GM21717 (cell line): ENCODE data around the gene JARID2.

ENCODE experiments used
- ATAC-seq: cut with Tn5 transposase; IDR thresholded peaks from one replicate; pipeline ENCODE4 v1.9.1; 2021; ENCODE audit warnings: mild to moderate bottlenecking, moderate library complexity; ENCODE audit not compliant: unreplicated experiment

The JARID2 gene

DNA sequence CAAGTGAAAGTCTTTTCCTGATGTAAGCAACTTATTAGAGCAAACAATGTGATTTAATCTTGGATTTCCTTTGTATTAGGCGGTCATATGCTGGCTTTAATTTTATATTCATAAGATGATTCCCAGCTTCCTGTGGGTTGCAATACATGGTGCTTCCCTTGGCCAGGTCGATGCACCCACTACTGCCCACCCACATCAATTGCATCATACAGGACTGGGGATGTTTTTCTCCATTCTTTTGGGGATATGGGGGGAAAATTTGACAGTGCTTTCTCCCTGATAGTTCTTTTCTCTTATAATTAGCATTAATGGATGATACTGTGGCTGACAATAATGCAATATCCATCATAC is 187.6 kb downstream of the JARID2 start:
- no peak for ATAC-seq

DNA sequence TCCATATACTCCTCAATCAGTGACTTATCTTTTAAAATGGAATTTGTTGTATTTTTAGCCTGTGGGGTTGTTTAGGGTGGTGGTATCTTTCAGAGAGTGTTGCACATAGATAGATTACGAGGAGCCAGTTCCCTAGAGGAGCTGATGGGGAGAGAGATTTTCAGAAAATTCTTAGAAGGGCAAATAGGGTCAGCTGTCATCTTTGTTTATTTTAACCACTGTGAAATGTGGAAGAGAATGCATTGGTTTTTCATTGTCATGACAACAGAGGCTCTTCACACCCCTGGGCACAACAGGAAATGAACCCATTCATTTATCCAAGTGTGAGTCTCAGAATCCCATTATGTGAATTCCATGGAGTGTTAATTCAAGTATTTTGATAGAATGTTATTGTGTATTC is 188.4 kb downstream of the JARID2 start:
- no peak for ATAC-seq

DNA sequence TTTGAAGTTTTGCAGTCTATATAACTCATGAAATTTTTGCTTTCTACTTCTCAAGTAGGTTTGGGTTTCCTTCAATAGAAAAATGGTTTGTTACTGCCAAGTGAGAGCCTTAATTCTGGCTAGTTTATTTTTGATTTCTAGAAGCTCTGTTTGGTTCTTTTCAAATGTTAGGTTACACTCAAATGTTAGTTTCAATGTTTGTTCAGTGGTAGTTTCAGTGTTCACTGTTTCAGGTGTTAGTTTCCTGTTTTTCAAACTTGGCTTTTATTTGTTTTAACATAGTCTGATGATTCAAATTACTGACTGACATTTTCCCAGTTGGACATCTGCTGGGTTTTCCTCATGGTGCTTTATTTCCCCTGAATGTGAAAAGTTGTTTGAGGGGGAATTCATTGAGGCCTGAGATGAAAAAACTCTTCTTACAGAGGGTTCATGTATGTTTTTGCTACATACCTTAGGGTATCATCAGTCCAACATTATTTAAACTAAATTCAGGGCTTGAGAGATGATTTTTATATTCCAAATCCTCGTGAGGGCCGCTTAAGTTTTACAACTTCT is 189.0 kb downstream of the JARID2 start:
- ATAC-seq: no peak

DNA sequence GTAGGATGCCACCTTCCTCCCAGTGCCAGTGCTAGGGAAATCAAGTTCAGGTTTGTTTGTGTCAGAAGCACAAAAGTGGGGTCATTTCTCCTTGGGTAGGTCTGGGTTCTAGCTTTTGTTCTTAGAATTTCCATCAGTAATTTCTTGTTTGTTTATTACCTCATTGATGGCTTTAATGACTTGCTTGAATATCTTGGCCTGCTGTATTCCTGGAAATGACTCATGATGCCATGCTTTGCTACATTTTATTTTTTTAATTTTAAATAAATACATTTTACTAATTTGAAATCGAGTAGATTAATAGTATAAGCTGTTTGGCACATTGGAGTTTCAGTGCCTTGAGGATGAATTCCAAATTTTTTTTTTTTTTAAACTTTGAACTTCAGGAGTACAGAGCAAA is 189.6 kb downstream of the JARID2 start:
- no peak for ATAC-seq

DNA sequence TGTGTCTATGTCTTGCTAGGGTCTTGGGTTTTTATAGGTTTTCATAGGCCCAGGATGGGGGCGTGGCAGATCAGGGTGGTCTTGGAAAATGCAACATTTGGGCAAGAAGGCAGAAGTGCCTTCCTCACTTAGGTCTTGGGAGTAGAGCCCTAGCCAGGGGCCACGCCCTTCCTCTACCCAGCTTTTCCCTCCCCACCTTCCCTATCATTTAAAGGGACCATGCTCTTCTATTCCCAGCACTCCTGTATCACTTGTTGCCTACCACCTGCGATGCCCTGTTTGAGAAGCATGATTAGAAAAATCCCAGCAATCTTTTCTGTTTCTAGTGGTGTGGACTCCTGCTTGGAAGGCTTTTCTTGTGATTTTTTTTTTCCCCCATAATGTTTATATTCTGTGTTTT is 190.6 kb downstream of the JARID2 start:
- no peak for ATAC-seq

DNA sequence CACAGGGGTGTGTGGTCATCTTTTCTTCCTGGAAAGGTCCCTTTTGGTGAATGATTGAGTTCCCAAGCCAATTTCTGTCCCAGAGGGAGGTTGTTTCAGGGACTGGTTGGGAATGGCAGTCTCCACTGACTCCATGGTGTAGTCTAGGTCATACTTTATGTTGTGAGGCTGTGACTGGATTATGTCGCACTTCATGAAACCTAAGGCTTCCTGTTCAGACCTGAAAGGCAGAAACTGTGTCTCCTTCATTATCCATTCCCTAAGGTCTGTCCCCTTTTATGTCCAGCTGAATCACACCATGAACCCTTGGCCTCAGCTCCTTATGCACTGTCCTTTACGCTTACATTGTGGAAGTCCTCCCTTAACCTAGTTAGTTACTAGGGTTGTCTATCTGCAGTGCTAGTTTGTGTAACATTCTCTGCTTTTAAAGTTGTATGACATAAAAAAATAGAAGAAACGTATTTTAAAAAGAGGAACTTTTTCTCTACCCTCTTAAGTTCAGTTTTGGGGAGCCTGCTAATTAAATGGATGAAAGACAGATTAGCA is 191.3 kb downstream of the JARID2 start:
- no peak for ATAC-seq

DNA sequence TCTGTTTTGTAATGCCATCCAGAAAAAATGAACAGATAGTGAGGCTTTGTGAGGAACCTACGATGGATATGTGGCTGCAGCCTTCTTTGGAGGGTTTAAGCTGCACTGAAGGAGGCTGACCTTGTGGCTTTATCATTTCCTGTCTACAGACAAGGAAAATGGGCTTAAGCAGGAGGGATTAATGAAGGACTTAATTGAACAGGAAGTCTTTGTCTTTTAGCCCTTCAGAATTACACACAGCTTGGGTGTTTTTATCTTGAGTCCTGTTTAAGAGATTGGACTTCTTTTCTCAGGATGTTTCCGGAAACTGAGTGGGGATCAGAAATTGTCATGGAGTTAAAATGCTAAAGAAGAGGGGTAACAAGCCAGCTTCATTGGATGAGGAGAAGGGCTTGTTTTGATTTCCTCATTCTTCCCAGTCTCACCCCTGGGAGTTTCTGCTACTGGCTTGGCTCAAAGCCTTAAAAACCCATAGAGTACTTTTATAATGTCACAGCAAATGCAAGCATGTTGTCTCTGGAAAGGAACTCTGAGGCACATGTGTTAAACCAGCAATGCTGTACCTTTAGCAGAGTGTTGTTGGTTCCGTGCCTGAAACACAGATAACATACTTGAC is 193.6 kb downstream of the JARID2 start:
- ATAC-seq: no peak

DNA sequence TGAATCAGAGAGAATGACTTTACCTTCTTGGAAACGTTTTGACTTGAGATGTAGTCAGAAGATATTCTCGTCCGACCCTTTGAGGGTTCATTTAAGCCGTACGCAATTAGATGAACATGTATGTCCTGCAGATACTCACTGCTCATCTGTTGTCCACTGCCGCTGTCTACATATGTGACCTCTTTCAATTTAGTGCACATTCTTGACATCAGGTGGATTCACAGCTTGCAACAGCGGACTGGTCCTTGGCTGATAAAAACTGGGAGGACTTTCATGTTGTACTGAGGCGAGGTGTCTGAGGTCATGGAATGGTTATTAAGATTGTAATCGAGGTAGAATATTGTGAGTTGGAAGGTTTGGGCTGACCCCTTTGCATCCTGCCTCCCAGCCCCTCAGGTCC is 194.2 kb downstream of the JARID2 start:
- no peak for ATAC-seq

DNA sequence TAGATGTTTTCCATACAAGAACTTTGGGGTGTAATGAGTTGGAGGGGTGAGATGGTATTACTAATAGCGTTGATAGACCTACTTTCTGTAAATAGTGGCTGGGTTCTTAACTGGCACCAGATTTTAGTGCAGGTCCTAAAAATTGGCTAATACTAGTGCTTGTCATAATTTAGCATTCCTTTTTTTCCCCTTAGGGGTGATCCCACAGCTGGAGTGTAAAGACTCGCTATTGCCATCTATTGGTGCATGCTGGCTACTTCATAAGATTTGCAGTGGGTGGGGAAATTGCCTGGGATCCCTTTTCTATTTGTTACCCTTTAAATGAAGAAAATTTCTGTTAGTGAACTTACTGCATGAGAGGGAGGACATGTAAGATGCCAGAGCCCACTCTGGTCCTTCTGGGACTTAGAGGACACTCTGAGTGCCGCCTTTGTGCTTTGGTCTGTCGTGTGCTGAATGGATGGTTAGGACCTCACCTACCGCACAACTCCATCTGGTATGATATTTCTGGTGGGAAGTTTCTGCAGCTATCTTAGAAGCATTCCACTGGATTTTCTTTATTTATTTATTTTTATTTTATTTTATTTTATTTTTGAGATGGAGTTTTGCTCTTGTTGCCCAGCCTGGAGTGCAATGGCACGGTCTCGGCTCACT is 195.5 kb downstream of the JARID2 start:
- ATAC-seq: no peak

DNA sequence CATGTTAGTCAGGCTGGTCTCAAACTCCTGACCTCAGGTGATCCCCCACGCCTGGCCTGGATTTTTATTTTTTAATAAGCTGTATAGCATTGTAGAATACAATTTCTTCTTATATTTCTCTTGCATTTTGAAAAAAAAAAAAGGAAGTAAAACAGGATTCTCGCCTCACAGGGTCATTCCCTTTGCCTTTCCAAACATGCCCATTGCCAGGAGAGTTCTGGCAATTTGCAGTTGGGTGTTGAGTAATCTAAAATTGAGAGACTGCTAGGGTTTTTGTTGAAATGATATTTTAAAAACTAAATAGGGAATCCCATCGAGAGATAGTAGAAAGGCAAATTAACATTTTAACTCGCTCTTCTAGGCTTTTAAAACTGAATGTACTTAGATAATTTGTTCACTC is 196.1 kb downstream of the JARID2 start:
- ATAC-seq: no peak

DNA sequence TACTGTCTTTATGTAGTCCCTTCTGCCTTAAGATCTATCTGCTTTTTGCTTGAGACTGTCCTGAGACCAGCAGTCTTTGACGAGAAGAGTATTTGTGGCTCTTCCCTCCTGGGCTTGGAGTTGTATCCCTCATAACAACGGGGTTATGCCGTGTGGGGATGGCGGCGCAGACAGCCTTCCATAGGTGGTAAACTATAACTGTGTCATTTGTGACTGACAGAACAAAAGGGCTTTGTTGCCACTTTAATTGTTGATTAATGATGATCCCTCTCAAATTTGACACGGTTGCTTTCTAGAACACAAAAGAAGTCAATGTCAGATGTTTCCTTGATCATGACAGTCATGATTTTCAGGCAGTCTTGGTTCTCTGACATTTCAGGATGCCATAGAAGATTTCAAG is 196.6 kb downstream of the JARID2 start:
- ATAC-seq: no peak

DNA sequence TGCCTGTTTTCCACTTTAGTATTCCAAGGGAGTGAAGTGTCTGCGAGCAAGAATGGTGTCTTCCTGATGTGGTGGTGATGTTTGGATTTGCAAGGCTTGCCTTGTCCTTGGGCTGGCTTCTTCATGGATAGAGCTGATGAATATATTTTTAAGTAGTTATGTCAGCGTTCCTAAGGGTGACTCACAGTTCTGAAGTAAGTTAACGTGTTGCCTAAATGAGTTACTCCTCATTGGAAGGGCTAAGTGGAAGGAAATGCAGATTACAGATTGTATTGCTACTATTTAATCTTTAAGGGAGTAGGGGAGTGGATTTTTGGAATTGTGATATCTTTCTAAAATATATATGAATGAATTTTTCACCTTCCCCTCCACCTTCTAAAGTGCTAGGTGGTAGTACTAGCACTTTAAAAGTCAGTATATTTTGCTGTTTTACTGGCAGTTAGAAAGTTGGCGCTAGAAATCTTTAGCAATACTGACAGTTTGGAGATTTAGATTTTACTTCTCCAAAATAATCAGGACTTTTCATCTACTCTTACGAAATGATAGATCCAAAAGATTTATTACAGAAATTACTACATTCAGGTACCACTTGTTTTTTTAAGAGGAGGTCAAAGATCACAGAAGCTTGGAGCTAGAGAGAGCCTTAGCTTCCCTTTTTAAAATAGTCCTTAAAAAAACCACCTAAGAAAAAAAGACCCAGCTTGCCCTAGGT is 197.4 kb downstream of the JARID2 start:
- no peak for ATAC-seq

DNA sequence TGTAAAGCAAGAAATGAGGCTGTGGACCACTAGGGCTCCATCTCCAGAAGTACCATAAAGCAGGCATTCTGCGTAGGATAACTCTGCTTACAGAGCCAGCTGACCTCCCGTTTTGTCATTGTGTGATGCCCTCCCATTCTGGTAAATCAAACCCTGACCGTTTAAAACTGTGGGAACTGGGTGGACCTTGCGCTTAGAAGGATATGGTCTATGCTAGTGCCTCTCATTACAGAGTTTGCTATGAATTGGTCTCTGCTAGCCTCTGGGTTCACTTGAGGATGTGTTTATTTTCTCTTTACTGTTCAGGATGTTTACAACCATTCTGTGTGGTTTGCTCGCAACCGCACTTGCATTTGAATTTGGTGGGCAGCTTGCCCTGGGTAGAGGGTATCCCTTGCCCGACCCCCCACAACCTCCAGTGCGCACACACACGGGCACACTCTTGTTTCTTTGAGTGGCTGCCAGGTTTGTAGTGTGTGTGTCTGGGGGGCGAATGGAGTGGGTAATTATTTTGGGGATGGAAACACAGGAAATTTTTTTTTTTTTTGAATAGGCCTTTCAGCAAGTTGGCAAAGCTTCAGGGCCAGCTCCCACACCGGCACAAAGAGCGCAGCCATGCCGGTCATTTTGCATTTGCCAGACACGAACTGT is 198.3 kb downstream of the JARID2 start:
- ATAC-seq: no peak

DNA sequence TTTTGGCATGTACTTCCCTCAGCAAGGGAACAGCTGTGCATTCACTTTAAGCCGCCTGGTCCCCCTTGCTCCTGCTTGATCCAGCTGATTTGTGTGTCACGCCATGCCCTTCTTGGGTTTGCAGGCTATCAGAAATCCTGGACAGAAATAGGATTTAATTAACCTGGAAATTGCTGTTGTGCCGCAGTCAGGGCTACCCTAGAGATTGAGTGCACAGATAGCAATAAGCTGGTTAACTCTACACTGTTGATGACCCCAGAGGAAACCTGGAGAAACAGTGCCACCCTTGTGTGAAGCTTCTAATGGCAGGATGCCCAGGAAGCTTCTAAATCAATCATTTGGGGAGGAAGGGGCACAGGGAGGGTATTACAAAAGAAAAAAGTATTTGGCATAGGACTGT is 199.0 kb downstream of the JARID2 start:
- ATAC-seq: no peak

DNA sequence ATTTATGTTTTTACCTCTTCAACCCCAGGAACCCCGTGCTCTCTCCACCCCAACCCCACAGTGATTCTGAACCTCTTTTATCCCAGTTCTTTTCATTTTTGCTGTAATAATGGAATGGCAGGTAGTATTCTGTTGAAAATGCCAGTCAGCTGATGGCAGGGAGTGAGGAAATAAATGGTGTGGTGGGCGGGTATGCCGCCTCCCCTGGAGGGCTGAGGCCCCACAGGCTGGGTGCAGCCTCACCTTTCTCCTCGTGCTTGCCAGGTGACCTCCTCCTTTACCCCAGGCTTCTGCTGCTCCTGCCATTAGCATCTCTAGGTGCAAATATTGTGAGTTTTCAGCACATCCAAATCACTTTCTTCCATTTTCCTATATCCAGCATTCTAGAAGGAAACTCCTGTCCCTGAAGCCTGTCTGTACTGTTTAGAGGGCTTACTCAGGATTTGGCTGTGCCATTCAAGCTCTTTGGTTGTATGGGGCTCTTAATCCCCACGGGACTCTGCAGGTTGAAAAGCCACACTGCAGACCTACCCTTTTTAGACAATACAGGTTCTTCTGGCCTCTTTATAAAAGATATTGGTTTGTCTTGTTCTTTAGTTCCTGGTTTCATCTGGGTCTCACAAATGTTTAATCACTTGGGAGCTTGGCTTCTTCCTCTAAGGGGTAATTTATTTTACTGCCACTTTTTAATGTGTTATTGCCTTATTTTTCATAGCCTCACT is 201.8 kb downstream of the JARID2 start:
- ATAC-seq: no peak

DNA sequence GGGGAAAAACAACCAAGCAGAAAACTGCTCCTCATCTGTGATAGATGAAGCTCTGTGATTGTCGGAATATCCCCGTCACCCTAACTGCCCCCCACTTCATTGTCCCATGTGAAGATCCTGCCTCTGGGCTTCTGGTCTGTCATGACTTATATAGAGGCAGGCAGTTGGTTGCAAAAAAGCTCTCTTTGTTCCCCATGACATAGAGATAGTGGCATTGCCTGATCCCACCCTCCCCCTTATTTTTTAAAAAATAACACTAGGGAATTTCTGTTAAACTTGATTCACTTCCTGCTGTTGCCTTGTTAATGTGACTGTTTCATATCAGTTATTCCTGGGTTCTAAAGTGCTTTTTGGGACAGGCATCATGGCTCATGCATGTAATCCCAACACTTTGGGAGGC is 203.1 kb downstream of the JARID2 start:
- no peak for ATAC-seq

DNA sequence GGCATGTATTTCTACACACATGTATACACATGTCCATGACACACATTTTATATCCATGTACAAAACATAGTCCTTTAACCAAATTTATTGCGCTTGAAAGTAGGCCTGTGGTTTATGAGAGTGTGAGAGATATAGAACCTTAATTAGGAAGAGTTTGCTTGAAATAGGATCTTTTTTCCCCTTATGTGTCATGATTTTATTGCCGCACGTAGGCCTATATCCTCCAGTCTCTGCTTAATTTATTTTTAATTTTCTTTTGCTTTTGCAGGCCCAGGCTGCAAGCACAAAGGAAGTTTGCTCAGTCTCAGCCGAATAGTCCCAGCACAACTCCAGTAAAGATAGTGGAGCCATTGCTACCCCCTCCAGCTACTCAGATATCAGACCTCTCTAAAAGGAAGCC is 205.9 kb downstream of the JARID2 start:
- ATAC-seq: no peak

DNA sequence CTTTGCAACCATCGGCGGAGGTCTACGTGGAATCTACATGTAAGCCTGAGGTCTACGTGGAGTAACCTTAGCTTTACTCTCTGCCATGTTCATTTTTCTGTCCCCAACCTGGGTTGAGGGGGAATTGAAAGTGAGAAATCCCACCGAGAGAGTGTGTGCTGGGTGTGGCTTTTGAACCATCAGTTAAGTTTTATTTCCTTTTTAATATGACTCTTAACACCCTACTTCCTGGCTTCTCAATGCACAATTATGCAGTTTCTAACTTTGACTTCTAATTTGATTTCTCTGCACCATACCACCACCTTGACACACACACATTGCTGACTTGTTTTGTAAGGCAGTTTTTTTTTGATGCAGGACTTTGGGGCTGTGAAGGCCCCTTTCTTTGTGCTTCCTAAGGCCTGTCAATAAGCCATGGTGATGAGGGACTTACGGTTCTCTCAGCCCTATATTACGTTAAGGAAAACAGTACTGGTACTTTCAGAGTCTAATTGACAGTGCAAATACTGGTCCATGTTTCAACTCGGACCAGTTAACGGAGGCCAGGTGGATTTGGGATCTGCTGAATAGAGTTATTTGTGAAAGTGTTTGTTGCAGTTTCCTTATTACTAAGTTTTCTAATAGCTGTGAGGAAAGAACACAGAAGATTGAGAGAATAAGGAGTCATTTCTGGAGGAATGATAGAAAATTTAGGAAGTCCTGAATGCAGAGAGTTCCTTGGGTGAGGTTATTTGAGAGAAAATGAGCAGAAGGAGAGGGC is 206.5 kb downstream of the JARID2 start:
- ATAC-seq: peak; percentile 63

DNA sequence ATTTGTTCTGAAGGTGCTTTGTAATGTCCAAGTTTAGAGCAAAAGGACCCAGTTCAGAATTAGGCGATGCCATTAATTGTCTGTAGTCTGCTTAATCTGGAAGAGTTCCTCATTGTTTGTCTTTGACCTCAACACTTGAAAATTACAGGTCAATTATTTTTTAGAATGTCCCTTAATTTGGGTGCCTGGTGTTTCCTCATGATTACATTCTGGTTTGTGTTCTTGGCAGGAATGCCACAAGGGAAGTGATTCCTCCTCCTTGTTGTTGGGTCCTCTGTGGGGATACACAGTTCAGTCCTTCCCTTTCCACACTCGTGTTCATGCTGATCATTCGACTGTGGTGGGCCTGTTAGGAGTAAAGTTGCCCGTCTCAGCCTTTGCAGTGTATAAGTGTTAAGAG is 207.3 kb downstream of the JARID2 start:
- ATAC-seq: no peak

DNA sequence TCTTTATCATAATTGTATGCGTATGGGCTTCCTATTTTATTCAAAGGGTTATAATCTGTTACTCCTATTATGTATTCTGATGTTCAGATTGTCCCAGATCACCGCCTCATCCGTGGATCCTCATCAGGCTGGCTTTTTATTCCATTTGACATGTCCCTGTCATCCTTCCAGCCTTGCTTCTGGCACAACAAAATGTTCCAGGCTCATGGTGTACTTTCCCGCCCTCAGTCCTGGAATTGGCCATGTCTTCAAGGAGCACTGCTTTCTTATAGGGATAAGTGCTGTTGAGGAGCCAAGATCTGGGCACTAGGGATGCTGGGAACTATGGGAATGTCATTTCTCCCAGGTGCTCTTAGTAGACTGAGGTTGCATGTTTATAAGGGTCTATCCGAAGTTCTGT is 207.8 kb downstream of the JARID2 start:
- no peak for ATAC-seq
